H9 (cell line): ENCODE results near the gene CYP2R1. TPM values are rescaled to one million over a fixed set of nuclear protein-coding genes. Genes with fewer than 3 reads are reported as not detected.

Experiments
- DNase-seq: peaks from one replicate; pipeline ENCODE4 v3.0.0-alpha.2; 2017
- H2AFZ ChIP-seq: one replicate; pipeline ENCODE4 v1.6.1; 2013; ENCODE audit warnings: mild to moderate bottlenecking, low read length, control low read depth, moderate library complexity
- H2AK5ac ChIP-seq: 2 replicates; pipeline ENCODE4 v1.6.1; 2013; ENCODE audit warnings: low read length, control low read depth, mixed read lengths; ENCODE audit not compliant: insufficient read length
- H2BK120ac ChIP-seq: one replicate; pipeline ENCODE4 v1.6.1; 2013; ENCODE audit warnings: low read depth, mild to moderate bottlenecking, low read length, control low read depth, inconsistent platforms; ENCODE audit not compliant: poor library complexity, severe bottlenecking
- H2BK12ac ChIP-seq: 2 replicates; pipeline ENCODE4 v1.6.1; 2013; ENCODE audit warnings: low read length, control low read depth, mixed read lengths, low read depth; ENCODE audit not compliant: insufficient read length
- H2BK15ac ChIP-seq: 2 replicates; pipeline ENCODE4 v1.6.1; 2013; ENCODE audit warnings: low read depth, low read length, control low read depth
- H2BK20ac ChIP-seq: one replicate; pipeline ENCODE4 v1.6.1; 2013; ENCODE audit warnings: low read depth, mild to moderate bottlenecking, low read length, control low read depth, inconsistent platforms; ENCODE audit not compliant: poor library complexity, severe bottlenecking
- H2BK5ac ChIP-seq: 2 replicates; pipeline ENCODE4 v1.6.1; 2013; ENCODE audit warnings: low read length, control low read depth, mixed read lengths; ENCODE audit not compliant: insufficient read length
- H3K14ac ChIP-seq: 2 replicates; pipeline ENCODE4 v1.6.1; 2013; ENCODE audit warnings: low read length, control low read depth; ENCODE audit not compliant: insufficient read depth
- H3K18ac ChIP-seq: 2 replicates; pipeline ENCODE4 v1.6.1; 2013; ENCODE audit warnings: low read depth, mild to moderate bottlenecking, mixed read lengths, low read length, control low read depth; ENCODE audit not compliant: insufficient read length
- H3K23ac ChIP-seq: 2 replicates; pipeline ENCODE4 v1.6.1; 2013; ENCODE audit warnings: low read length, control low read depth, mixed read lengths, low read depth; ENCODE audit not compliant: insufficient read length
- H3K23me2 ChIP-seq: 2 replicates; pipeline ENCODE4 v1.6.1; 2013; ENCODE audit warnings: low read depth, mild to moderate bottlenecking, mixed read lengths, low read length, control low read depth; ENCODE audit not compliant: insufficient read length, poor library complexity, severe bottlenecking
- H3K27ac ChIP-seq: 2 replicates; pipeline ENCODE4 v1.5.1; 2013; ENCODE audit warnings: low read length, control low read depth, mixed read lengths, low read depth; ENCODE audit not compliant: insufficient read length
- H3K27me3 ChIP-seq: 2 replicates; pipeline ENCODE4 v1.6.1; 2013; ENCODE audit warnings: low read length, control low read depth, inconsistent platforms; ENCODE audit not compliant: insufficient read depth
- H3K4ac ChIP-seq: 2 replicates; pipeline ENCODE4 v1.6.1; 2013; ENCODE audit warnings: low read depth, mild to moderate bottlenecking, control low read depth, inconsistent platforms, low read length, moderate library complexity
- H3K4me1 ChIP-seq: 2 replicates; pipeline ENCODE4 v1.6.1; 2013; ENCODE audit warnings: low read length, control low read depth, inconsistent platforms; ENCODE audit not compliant: insufficient read depth
- H3K4me2 ChIP-seq: 2 replicates; pipeline ENCODE4 v1.6.1; 2013; ENCODE audit warnings: low read length, control low read depth, mixed read lengths; ENCODE audit not compliant: insufficient read length, insufficient read depth
- H3K56ac ChIP-seq: 2 replicates; pipeline ENCODE4 v1.6.1; 2013; ENCODE audit warnings: low read depth, mild to moderate bottlenecking, mixed read lengths, low read length, control low read depth; ENCODE audit not compliant: insufficient read length
- H3K79me1 ChIP-seq: 2 replicates; pipeline ENCODE4 v1.6.1; 2013; ENCODE audit warnings: low read depth, mild to moderate bottlenecking, moderate library complexity, low read length, control low read depth, inconsistent platforms; ENCODE audit not compliant: insufficient read depth, poor library complexity, severe bottlenecking
- H3K79me2 ChIP-seq: 2 replicates; pipeline ENCODE4 v1.6.1; 2013; ENCODE audit warnings: low read length, control low read depth, inconsistent platforms; ENCODE audit not compliant: insufficient read depth
- H3K9ac ChIP-seq: 2 replicates; pipeline ENCODE4 v1.6.1; 2013; ENCODE audit warnings: low read length, control low read depth, mixed read lengths; ENCODE audit not compliant: insufficient read length; ENCODE audit errors: extremely low read depth
- H3K9me3 ChIP-seq: one replicate; pipeline ENCODE4 v1.6.1; 2013; ENCODE audit warnings: low read depth, low read length, inconsistent platforms; ENCODE audit not compliant: control insufficient read depth
- H3T11ph ChIP-seq: one replicate; pipeline ENCODE4 v1.6.1; 2013; ENCODE audit warnings: mild to moderate bottlenecking, low read length, control low read depth, inconsistent platforms
- H4K20me1 ChIP-seq: one replicate; pipeline ENCODE4 v1.6.1; 2013; ENCODE audit not compliant: control insufficient read depth, insufficient read length, insufficient read depth
- H4K5ac ChIP-seq: 2 replicates; pipeline ENCODE4 v1.6.1; 2013; ENCODE audit warnings: low read depth, mild to moderate bottlenecking, mixed read lengths, low read length, control low read depth; ENCODE audit not compliant: insufficient read length
- H4K8ac ChIP-seq: replicated peaks from 2 replicates; pipeline ENCODE4 v1.6.1; 2013; ENCODE audit warnings: low read length, control low read depth, mixed read lengths, low read depth; ENCODE audit not compliant: insufficient read length
- H4K91ac ChIP-seq: 2 replicates; pipeline ENCODE4 v1.6.1; 2013; ENCODE audit warnings: low read depth, mild to moderate bottlenecking, moderate library complexity, mixed read lengths, low read length, control low read depth; ENCODE audit not compliant: insufficient read length
- H3K27ac Mint-ChIP-seq, 3 experiments: 2 replicates in 2 of 3; 3 replicates in 1 of 3; pipeline ENCODE4 v1.8.0; 2020 to 2021; ENCODE audit warnings: mixed read lengths in 3 of 3, mild to moderate bottlenecking in 1 of 3, moderate library complexity in 1 of 3
- H3K27me3 Mint-ChIP-seq: 2 replicates; pipeline ENCODE4 v1.8.0; 2021; ENCODE audit warnings: low read depth, mild to moderate bottlenecking, moderate library complexity, mixed read lengths
- H3K36me3 Mint-ChIP-seq, 3 experiments: 2 replicates in 2 of 3; 3 replicates in 1 of 3; pipeline ENCODE4 v1.8.0; 2020 to 2021; ENCODE audit warnings: low read depth in 3 of 3, mixed read lengths in 3 of 3; ENCODE audit not compliant: insufficient read depth in 1 of 3
- H3K4me1 Mint-ChIP-seq, 2 experiments: 2 replicates each; pipeline ENCODE4 v1.8.0; 2020; ENCODE audit warnings: mixed read lengths in 2 of 2
- H3K4me3 Mint-ChIP-seq, 2 experiments: 2 replicates in 1 of 2; 3 replicates in 1 of 2; pipeline ENCODE4 v1.8.0; 2020 to 2021; ENCODE audit warnings: mild to moderate bottlenecking in 2 of 2, mixed read lengths in 2 of 2, moderate library complexity in 1 of 2
- H3K9me3 Mint-ChIP-seq, 2 experiments: 2 replicates in 1 of 2; 3 replicates in 1 of 2; pipeline ENCODE4 v1.8.0; 2020; ENCODE audit warnings: mild to moderate bottlenecking in 2 of 2, mixed read lengths in 2 of 2, moderate library complexity in 1 of 2
- CTCF ChIP-seq: fragments of 200-600 bp; sonication (generic); conservative IDR thresholded peaks from 3 replicates; pipeline ENCODE4 v1.8.0; 2021; ENCODE audit warnings: antibody characterized with exemption, mild to moderate bottlenecking
- WGBS: extraction: QIAGEN DNeasy Blood & Tissue Kit; methylation state at CpG from one replicate; pipeline ENCODE4 v1.1.7; 2013; ENCODE audit warnings: missing lambda C conversion rate, low lambda C conversion rate, mixed read lengths; ENCODE audit not compliant: insufficient read length; ENCODE audit errors: extremely low coverage; 5-methylcytosine and 5-hydroxymethylcytosine counted together
- total RNA-seq: library from RNA; stranded (reverse); gene quantifications from 2 replicates; pipeline ENCODE4 v1.2.1, GENCODE V29; 2021

Gene CYP2R1
- total RNA-seq, 1 experiment from 2014 or later: 10.3 TPM

GRCh38 chr11:14902650-14903350 lies 10.8 kb upstream of the CYP2R1 start:
- peaks cover 4 to 9% of the 10 kb centered on the region in 2 experiments for H3K4me1 Mint-ChIP-seq
- DNase-seq: no peak
- Histone ChIP-seq H2BK120ac (no peak overlapping the region), H3K56ac (no peak overlapping the region), H4K5ac (no peak overlapping the region), H4K91ac (no peak overlapping the region), H2BK12ac (no peak overlapping the region), H2AFZ (no peak overlapping the region), H3K14ac (no peak overlapping the region), H3K23ac (no peak overlapping the region), H3K4me2 (no peak overlapping the region), H3K27ac (no peak overlapping the region), H3K9ac (no peak overlapping the region), H4K20me1 (no peaks in the 10 kb centered on the region), H3K9me3 (no peaks in the 10 kb centered on the region), H2BK20ac (no peak overlapping the region), H4K8ac (no peak overlapping the region), H3K18ac (no peak overlapping the region), H2AK5ac (no peak overlapping the region), H3K4ac (no peak overlapping the region), H3T11ph (no peak overlapping the region), H3K23me2 (peaks cover 3% of the 10 kb centered on the region), H2BK15ac (no peak overlapping the region), H3K27me3 (no peaks in the 10 kb centered on the region; the same call in 1 of the 2 replicates), H2BK5ac (no peak overlapping the region), H3K4me1 (no peaks in the 10 kb centered on the region), H3K79me1 (no peaks in the 10 kb centered on the region), H3K79me2 (no peaks in the 10 kb centered on the region)
- H3K9me3 Mint-ChIP-seq: no peaks in the 10 kb centered on the region
- H3K4me3 Mint-ChIP-seq: no peak overlapping the region
- H3K36me3 Mint-ChIP-seq: no peaks in the 10 kb centered on the region; a peak in 1 of 7 replicates
- TF ChIP-seq CTCF: no peak
- WGBS: no CpG with 5 or more reads among the region's 1 CpG
- peaks cover 3% of the 10 kb centered on the region; the same call in 1 of the 2 replicates for H3K27me3 Mint-ChIP-seq
- no peak overlapping the region for H3K27ac Mint-ChIP-seq
